HG03045 (cell line): ENCODE results near the gene BTN2A1.
"Not testable (repeated sequence)": the region's sequence is repeated elsewhere in the genome, so short reads cannot be mapped to it uniquely, and the experiment has no call there.

Experiments used
- ATAC-seq: cut with Tn5 transposase; IDR thresholded peaks from one replicate; pipeline ENCODE4 v1.9.1; 2021; ENCODE audit warnings: mild to moderate bottlenecking, moderate library complexity; ENCODE audit not compliant: unreplicated experiment

The BTN2A1 gene

GRCh38 chr6:26489996-26490964 lies 32.5 kb downstream of the BTN2A1 start:
- no peak for ATAC-seq

DNA sequence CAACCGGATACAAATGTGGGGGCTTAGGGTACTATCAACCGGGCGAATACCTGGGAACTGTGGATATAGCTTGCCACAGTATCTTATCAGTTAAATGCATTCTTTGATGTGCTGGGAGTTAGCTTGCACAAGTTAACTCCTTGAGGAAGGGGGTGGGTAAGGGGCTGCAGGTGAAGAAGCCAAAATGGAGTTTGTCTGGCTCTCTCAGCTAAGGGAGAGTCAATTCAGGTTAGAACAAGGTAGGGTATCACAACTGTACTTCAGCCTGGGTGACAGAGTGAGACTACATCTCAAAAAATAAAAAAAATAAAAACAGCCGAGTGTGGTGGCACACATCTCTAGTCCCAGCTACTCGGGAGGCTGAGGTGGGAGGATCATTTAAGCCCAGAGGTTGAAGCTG lies 33.8 kb downstream of the BTN2A1 start:
- no peak for ATAC-seq

DNA sequence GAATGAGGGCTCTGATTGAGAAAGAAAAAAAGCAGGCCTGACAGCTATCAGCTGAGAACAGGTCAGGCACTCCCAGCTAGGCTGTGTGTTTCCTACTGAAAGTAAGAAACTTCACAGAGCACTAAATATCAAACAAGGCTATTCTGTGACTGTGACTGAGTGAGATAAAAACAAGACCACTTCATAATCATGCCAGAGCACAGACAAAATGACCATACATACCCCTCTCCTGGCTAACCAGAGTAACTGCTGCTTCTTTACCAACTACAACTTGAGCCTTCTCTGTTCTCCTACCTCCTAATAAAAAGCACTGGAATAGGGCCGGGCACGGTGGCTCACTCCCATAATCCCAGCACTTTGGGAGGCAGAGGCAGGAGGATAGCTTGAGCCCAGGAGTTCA lies 35.5 kb downstream of the BTN2A1 start:
- no peak for ATAC-seq

DNA sequence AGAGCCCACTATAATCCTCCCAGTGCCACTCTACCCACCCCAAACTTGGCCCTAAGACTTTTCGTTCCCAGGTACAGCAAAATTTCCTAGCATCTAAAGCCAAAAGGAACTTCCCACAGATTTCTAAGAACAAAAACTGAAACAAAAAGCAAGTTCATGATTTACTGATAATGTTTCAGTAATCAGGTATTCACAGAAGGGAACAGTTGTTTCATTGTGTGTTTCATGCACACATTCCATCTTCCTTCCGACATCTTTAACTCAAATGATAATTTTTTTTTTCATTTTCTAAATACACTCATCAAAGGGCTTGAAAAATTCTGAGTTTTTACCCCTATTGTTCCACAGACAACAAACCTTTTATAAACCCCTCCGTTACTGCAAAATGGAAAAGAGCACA lies 36.4 kb downstream of the BTN2A1 start:
- ATAC-seq: no peak

GRCh38 chr6:26495281-26495680 lies 37.5 kb downstream of the BTN2A1 start:
- ATAC-seq: no peak

DNA sequence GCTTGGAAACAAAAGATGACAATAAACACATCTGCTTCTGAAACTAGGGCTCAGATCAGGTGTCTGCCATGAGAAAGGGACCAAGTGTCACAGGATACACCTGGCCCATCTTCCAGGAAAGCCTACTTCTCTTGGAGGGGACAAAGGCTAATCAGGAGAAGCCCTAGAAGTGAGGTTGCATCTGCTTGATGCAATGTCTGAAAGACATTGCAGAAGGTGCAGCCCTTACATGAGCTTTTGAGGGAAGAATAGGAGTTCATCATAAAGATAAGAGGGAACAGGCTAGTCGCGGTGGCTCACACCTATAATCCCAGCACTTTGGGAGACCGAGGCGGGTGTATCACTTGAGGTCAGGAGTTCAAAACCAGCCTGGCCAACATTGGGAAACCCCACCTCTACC lies 39.9 kb downstream of the BTN2A1 start:
- no peak for ATAC-seq

DNA sequence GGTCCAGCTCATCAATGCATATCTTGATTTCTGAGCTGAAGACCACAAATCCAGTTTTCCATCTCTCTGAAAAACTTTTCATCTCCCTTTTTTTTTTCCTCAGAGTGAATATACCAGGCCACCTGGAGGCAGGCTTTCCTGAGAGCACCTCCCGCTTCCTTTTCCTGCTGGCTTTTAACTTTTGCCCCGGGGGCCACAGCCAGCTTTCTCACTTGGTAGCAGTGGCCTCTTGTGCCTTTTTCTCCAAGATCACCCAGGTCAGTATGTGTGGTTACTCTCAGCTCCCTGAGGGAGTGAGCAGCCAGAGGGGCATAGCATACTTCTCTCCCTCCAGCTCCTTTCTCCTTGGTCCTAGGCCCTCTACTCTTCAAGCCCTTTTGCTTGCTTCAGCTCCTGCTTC lies 42.3 kb downstream of the BTN2A1 start, which contains the start of gene BTN1A1:
Gene BTN1A1, plus strand, starts transcription at position 202 of the 400 bp plus-strand sequence. CDS start 984 bp downstream, outside the sequence.
- ATAC-seq: no peak

DNA sequence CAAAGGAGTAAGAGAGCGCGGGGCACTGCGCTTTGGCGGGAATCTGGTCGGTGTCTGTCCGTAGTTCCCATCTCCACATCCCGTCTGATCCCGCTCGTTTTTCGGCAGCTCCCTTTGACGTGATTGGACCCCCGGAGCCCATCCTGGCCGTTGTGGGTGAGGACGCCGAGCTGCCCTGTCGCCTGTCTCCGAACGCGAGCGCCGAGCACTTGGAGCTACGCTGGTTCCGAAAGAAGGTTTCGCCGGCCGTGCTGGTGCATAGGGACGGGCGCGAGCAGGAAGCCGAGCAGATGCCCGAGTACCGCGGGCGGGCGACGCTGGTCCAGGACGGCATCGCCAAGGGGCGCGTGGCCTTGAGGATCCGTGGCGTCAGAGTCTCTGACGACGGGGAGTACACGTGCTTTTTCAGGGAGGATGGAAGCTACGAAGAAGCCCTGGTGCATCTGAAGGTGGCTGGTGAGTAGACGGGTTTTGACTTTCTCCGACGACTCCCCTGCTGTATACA lies 43.8 kb downstream of the BTN2A1 start:
- no peak for ATAC-seq

GRCh38 chr6:26502165-26502564 lies 44.4 kb downstream of the BTN2A1 start:
- ATAC-seq: no peak

- ATAC-seq: no peak
Measured at GRCh38 chr6:26502626-26503025, 44.9 kb downstream of the BTN2A1 start.

DNA sequence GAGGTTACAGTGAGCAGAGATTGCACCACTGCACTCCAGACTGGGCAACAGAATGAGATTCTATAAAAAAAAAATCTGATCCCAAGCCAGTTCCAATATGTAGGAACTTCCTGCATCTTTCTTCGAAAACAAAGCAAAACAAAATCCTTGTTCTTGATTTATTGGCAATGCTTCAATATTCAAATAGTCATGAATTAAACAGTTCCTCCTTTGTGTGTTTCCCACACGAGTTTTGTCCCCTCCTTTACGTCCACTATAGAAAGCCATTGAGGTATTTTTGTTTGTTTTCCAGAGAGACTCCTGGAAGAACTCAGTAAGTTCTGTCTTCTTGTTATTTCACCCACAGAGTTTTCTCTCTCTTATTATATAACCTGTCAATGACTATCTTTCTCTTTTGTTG lies 49.9 kb downstream of the BTN2A1 start:
- no peak for ATAC-seq

- not testable (repeated sequence) for ATAC-seq
Measured at GRCh38 chr6:26511033-26511432, 53.3 kb downstream of the BTN2A1 start.

DNA sequence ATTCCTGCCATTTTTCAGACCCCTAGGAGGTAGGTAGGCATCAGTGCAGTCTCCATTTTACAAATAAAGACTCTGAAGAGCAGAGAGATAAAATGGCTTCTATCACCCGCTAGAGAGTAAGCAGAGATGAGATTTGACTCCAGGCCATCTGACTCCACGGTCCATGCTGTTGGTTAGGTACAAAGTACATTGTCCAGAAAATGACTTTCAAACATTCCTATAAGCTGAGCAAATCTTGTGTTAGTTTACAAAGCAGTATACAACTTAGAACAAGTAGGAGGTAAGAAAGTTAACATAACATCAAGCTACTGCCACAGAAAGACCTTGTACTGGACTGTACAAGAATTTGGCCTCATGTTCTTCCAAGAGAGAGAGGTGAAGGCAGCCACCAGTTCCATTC lies 57.2 kb downstream of the BTN2A1 start:
- no peak for ATAC-seq

DNA sequence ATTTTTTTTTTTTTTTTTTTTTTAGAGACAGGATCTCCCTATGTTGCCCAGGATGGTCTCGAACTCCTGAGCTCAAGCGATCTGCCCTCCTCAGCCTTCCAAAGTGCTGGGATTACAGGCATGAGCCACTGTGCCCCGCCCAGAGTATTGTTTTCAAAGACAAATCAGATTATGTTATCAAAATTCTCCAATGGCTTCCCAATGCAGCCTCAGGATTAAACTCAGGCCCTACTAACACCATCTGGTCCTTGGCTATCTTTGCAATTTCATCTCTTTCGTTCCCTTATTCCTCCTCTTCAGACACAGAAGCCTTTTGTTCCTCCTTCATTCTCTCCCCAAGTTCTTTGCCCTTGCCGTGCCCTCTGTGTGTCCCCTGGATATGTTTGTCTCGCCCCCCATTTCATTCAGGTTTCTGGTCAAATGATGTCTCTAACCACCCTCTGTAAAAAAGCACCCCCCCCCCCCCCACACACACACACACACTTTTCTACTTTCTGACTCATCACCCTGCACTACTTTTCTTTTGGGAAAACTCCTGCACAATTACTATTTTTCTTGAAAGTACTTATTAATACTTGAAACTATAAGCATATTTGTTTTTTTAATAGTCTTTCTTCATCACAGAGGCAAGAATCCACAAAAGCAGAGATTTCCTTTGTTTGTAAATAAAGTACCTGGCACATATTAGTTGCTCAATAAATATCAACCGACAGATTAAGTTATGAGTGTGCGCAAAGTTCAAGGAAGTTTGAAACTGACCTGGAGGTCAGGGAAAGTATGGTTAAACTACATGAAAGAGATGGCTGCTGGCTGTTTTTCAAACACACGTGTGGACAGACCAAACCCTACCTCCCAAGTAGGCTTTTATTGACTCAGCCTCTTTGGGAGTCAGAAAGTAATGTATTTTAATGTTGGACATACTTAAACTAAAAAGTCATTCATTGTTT lies 59.0 kb downstream of the BTN2A1 start:
- no peak for ATAC-seq
